T-cell (primary cell): ENCODE results near the gene CYS1. TPM values are rescaled to one million over a fixed set of nuclear protein-coding genes. Genes with fewer than 3 reads are reported as not detected.
A peak's percentile ranks its signal among the peaks of the same experiment; 100 is the strongest.

Experiments
- ATAC-seq, 4 experiments: fragments of 200-7000 bp in 3 of 4; fragments of 150-1000 bp in 1 of 4; cut with Tn5 transposase; replicated peaks in 1 of 4; 1 replicate in 3 of 4; 2 replicates in 1 of 4; pipeline ENCODE4 v1.10.0; 2021; ENCODE audit warnings: moderate library complexity in 3 of 4, mild to moderate bottlenecking in 2 of 4, moderate number of reproducible peaks in 1 of 4
- CTCF ChIA-PET, 2 donors: fragments of 300-600 bp; sonication (Branson Sonifier 250); formaldehyde crosslinking; loops; one replicate each; lab custom pipeline; 2022; ENCODE audit warnings: antibody characterized with exemption in 2 of 2; lab: Charles Lee
- POLR2A ChIA-PET, 2 donors: fragments of 300-600 bp; sonication (Branson Sonifier 250); formaldehyde crosslinking; loops; one replicate each; lab custom pipeline; 2022; ENCODE audit warnings: antibody characterized with exemption in 2 of 2; lab: Charles Lee
- DNase-seq, 35 experiments: peaks; one replicate each; pipeline versions ENCODE4 v3.0.0 to v3.0.0-alpha.2; 2013 to 2023
- H3K27ac ChIP-seq: one replicate; pipeline ENCODE4 v1.5.1; 2013; ENCODE audit warnings: low read length
- H3K27me3 ChIP-seq, 2 experiments: replicated peaks in 1 of 2; 1 replicate in 1 of 2; 2 replicates in 1 of 2; pipeline versions ENCODE4 v1.6.1 to v1.7.0; 2013; ENCODE audit warnings: low read length in 1 of 2, mixed read lengths in 1 of 2; ENCODE audit not compliant: control insufficient read depth in 2 of 2, insufficient read depth in 2 of 2; ENCODE audit errors: extremely low read depth in 1 of 2
- H3K36me3 ChIP-seq, 2 donors: 1 replicate in 1 of 2; 2 replicates in 1 of 2; pipeline versions ENCODE4 v1.6.1 to v1.7.0; 2013; ENCODE audit warnings: low read length in 1 of 2; ENCODE audit not compliant: control insufficient read depth in 2 of 2, insufficient read depth in 1 of 2; ENCODE audit errors: extremely low read depth in 1 of 2
- H3K4me1 ChIP-seq, 2 experiments: 1 replicate in 1 of 2; 2 replicates in 1 of 2; pipeline versions ENCODE4 v1.6.1 to v1.7.0; 2013; ENCODE audit warnings: low read length in 2 of 2, mixed read lengths in 1 of 2; ENCODE audit not compliant: insufficient read depth in 2 of 2, control insufficient read depth in 1 of 2; ENCODE audit errors: extremely low read depth in 1 of 2
- H3K4me3 ChIP-seq, 2 donors: 1 replicate in 1 of 2; 2 replicates in 1 of 2; pipeline versions ENCODE4 v1.5.1 to v1.7.0; 2013; ENCODE audit warnings: mild to moderate bottlenecking in 2 of 2, low read length in 1 of 2, moderate library complexity in 1 of 2; ENCODE audit not compliant: control insufficient read depth in 1 of 2; ENCODE audit errors: extremely low read depth in 1 of 2
- H3K9me3 ChIP-seq: 2 replicates; pipeline ENCODE4 v1.7.0; 2013
- H3K27ac Mint-ChIP-seq, 2 donors: one replicate each; pipeline ENCODE4 v1.8.0; 2020 to 2021; ENCODE audit warnings: mild to moderate bottlenecking in 2 of 2, mixed read lengths in 2 of 2
- H3K27me3 Mint-ChIP-seq, 2 donors: one replicate each; pipeline ENCODE4 v1.8.0; 2021 to 2022; ENCODE audit warnings: mixed read lengths in 2 of 2
- H3K36me3 Mint-ChIP-seq: one replicate; pipeline ENCODE4 v1.8.0; 2021; ENCODE audit warnings: mixed read lengths
- H3K4me1 Mint-ChIP-seq, 3 donors: one replicate each; pipeline ENCODE4 v1.8.0; 2020 to 2022; ENCODE audit warnings: mixed read lengths in 3 of 3, mild to moderate bottlenecking in 1 of 3
- H3K4me3 Mint-ChIP-seq, 3 donors: one replicate each; pipeline ENCODE4 v1.8.0; 2020 to 2022; ENCODE audit warnings: mild to moderate bottlenecking in 3 of 3, mixed read lengths in 3 of 3, moderate library complexity in 3 of 3
- H3K9me3 Mint-ChIP-seq, 3 donors: one replicate each; pipeline ENCODE4 v1.8.0; 2020 to 2022; ENCODE audit warnings: mixed read lengths in 3 of 3
- WGBS: methylation state at CpG from one replicate; pipeline ENCODE4 v1.1.5; 2013; ENCODE audit warnings: missing lambda C conversion rate; ENCODE audit not compliant: insufficient coverage; 5-methylcytosine and 5-hydroxymethylcytosine counted together
- total RNA-seq, 35 experiments: library from RNA in 6 of 35; stranded (reverse) in 6 of 35; fragments of 120-200 nt in 1 of 35; gene quantifications; one replicate each; pipeline versions ENCODE4 v1.2.1 to v1.2.4 and lab custom pipeline; 2013 to 2026

Gene CYS1
- total RNA-seq, 5 donors from 2014 or later (not counting 1 experiment from before 2014, with no cell fraction given): not detected

GRCh38 chr2:10091182-10091888 lies 11.1 kb upstream of the CYS1 start:
- CTCF ChIA-PET: interaction anchor here (0.8 to 3.0 kb wide), 3 partner anchors 19 to 318 kb away, joined by 3 to 16 read pairs (median 3); no protein-coding TSS in a partner anchor
- peaks cover 5 to 6% (median 6%) of the 10 kb centered on the region in 3 donors for H3K4me1 Mint-ChIP-seq

GRCh38 chr2:10089565-10090190 lies 9.5 kb upstream of the CYS1 start:
- ATAC-seq (no peak), DNase-seq (no peak)
- POLR2A ChIA-PET: interaction anchor here in 1 of 2 donors (0.5 kb wide), 1 partner anchor 29 kb away, joined by 4 read pairs; no protein-coding TSS in a partner anchor
- Mint-ChIP-seq H3K4me1 (peaks cover 5 to 6% (median 6%) of the 10 kb centered on the region in 3 donors), H3K4me3 (no peak overlapping the region), H3K36me3 (no peaks in the 10 kb centered on the region), H3K27me3 (peaks cover 66 to 75% of the 10 kb centered on the region in 2 donors), H3K9me3 (no peaks in the 10 kb centered on the region), H3K27ac (no peak overlapping the region)
- WGBS: no CpG with 5 or more reads among the region's 5 CpGs
- Histone ChIP-seq H3K27ac (no peak overlapping the region), H3K9me3 (no peaks in the 10 kb centered on the region), H3K4me1 (peaks cover 0 to 8% of the 10 kb centered on the region in 2 experiments), H3K4me3 (no peak overlapping the region), H3K36me3 (no peaks in the 10 kb centered on the region), H3K27me3 (peaks cover 3 to 69% of the 10 kb centered on the region in 2 experiments)
- CTCF ChIA-PET: interaction anchor here (1.3 to 3.0 kb wide), 2 partner anchors 17 to 18 kb away, joined by 5 to 16 read pairs; no protein-coding TSS in a partner anchor

More at GRCh38 chr2:10091182-10091888, 11.1 kb upstream of the CYS1 start:
- Histone ChIP-seq H3K4me3 (peak overlapping the region; percentile 5 to 25), H3K27me3 (peaks cover 3 to 66% of the 10 kb centered on the region in 2 experiments), H3K27ac (no peak overlapping the region), H3K36me3 (no peaks in the 10 kb centered on the region), H3K4me1 (peaks cover 0 to 8% of the 10 kb centered on the region in 2 experiments), H3K9me3 (no peaks in the 10 kb centered on the region)
- Mint-ChIP-seq H3K27me3 (peaks cover 65 to 76% of the 10 kb centered on the region in 2 donors), H3K4me3 (peak overlapping the region; percentile 43 to 79 (median 66)), H3K27ac (no peak overlapping the region), H3K36me3 (no peaks in the 10 kb centered on the region), H3K9me3 (no peaks in the 10 kb centered on the region)
- 13% methylated on average over 46 of the region's 52 CpGs for WGBS
- POLR2A ChIA-PET: no interaction called here
- ATAC-seq (peak; percentile 34 to 70 (median 52)), DNase-seq (peak in 11 of 35 experiments; percentile 3 to 40 (median 19))

GRCh38 chr2:10087360-10087759 lies 7.1 kb upstream of the CYS1 start:
- ChIA-PET POLR2A (no interaction called here), CTCF (no interaction called here)
- H3K27ac ChIP-seq: no peak overlapping the region
- H3K36me3 Mint-ChIP-seq: no peaks in the 10 kb centered on the region
- H3K36me3 ChIP-seq: no peaks in the 10 kb centered on the region
- H3K27ac Mint-ChIP-seq: no peak overlapping the region
- H3K4me1 ChIP-seq: peaks cover 0 to 8% of the 10 kb centered on the region in 2 experiments
- H3K27me3 ChIP-seq: peaks cover 6 to 66% of the 10 kb centered on the region in 2 experiments
- 67% methylated on average over 2 of the region's 8 CpGs for WGBS
- H3K4me3 ChIP-seq: no peak overlapping the region
- DNase-seq: no peak
- no peak for ATAC-seq
- H3K9me3 Mint-ChIP-seq: no peaks in the 10 kb centered on the region
- peaks cover 5 to 6% (median 6%) of the 10 kb centered on the region in 3 donors for H3K4me1 Mint-ChIP-seq
- no peak overlapping the region for H3K4me3 Mint-ChIP-seq
- no peaks in the 10 kb centered on the region for H3K9me3 ChIP-seq
- peaks cover 59 to 77% of the 10 kb centered on the region in 2 donors for H3K27me3 Mint-ChIP-seq

GRCh38 chr2:10086950-10087349 lies 6.7 kb upstream of the CYS1 start:
- Histone ChIP-seq H3K27me3 (peaks cover 5 to 68% of the 10 kb centered on the region in 2 experiments), H3K36me3 (no peaks in the 10 kb centered on the region), H3K9me3 (no peaks in the 10 kb centered on the region), H3K27ac (no peak overlapping the region), H3K4me1 (peaks cover 0 to 10% of the 10 kb centered on the region in 2 experiments), H3K4me3 (no peak overlapping the region)
- H3K9me3 Mint-ChIP-seq: no peaks in the 10 kb centered on the region
- H3K4me3 Mint-ChIP-seq: no peak overlapping the region
- H3K36me3 Mint-ChIP-seq: no peaks in the 10 kb centered on the region
- peaks cover 4 to 6% (median 5%) of the 10 kb centered on the region in 3 donors for H3K4me1 Mint-ChIP-seq
- H3K27me3 Mint-ChIP-seq: peaks cover 59 to 77% of the 10 kb centered on the region in 2 donors
- no peak overlapping the region for H3K27ac Mint-ChIP-seq
- no peak for ATAC-seq
- CTCF ChIA-PET: no interaction called here
- POLR2A ChIA-PET: no interaction called here
- DNase-seq: no peak
- whole genome bisulfite sequencing: 57% methylated on average over 3 of the region's 4 CpGs

- no peaks in the 10 kb centered on the region for H3K9me3 Mint-ChIP-seq
- H3K27me3 ChIP-seq: peaks cover 3 to 69% of the 10 kb centered on the region in 2 experiments
- no peak overlapping the region for H3K4me3 ChIP-seq
- CTCF ChIA-PET: interaction anchor here in 1 of 2 donors (0.5 to 1.5 kb wide), 3 partner anchors 13 to 693 kb away, joined by 3 to 9 read pairs (median 4); no protein-coding TSS in a partner anchor
- POLR2A ChIA-PET: no interaction called here
- H3K4me3 Mint-ChIP-seq: no peak overlapping the region
- peak overlapping the region in 1 of 2 donors; percentile 37 for H3K27ac Mint-ChIP-seq
- peaks cover 5 to 15% of the 10 kb centered on the region in 2 experiments for H3K4me1 ChIP-seq
- no peak for ATAC-seq
- peaks cover 61 to 82% of the 10 kb centered on the region in 2 donors for H3K27me3 Mint-ChIP-seq
- no peaks in the 10 kb centered on the region for H3K36me3 Mint-ChIP-seq
- no peak for DNase-seq
- peaks cover 7 to 11% (median 10%) of the 10 kb centered on the region in 3 donors for H3K4me1 Mint-ChIP-seq
- H3K27ac ChIP-seq: no peak overlapping the region
- no peaks in the 10 kb centered on the region for H3K36me3 ChIP-seq
- 95% methylated on average over 10 of the region's 11 CpGs for WGBS
- no peaks in the 10 kb centered on the region for H3K9me3 ChIP-seq
Measured at GRCh38 chr2:10085668-10086059, 5.5 kb upstream of the CYS1 start.

- H3K27ac Mint-ChIP-seq: no peak overlapping the region
Measured at GRCh38 chr2:10085043-10085667, 4.9 kb upstream of the CYS1 start.

More at GRCh38 chr2:10085043-10085667, 4.9 kb upstream of the CYS1 start:
- no peak overlapping the region for H3K4me3 ChIP-seq
- Mint-ChIP-seq H3K9me3 (no peaks in the 10 kb centered on the region), H3K4me1 (peaks cover 7 to 11% (median 11%) of the 10 kb centered on the region in 3 donors), H3K4me3 (no peak overlapping the region), H3K36me3 (no peaks in the 10 kb centered on the region), H3K27me3 (peaks cover 57 to 80% of the 10 kb centered on the region in 2 donors)
- POLR2A ChIA-PET: interaction anchor here in 1 of 2 donors (0.6 kb wide), 2 partner anchors 19 to 37 kb away, joined by 3 to 5 read pairs; no protein-coding TSS in a partner anchor
- CTCF ChIA-PET: interaction anchor here (0.5 to 1.5 kb wide), 4 partner anchors 12 to 350 kb away, joined by 3 to 9 read pairs (median 3); no protein-coding TSS in a partner anchor
- ATAC-seq: no peak
- no peaks in the 10 kb centered on the region for H3K9me3 ChIP-seq
- H3K27ac ChIP-seq: no peak overlapping the region
- DNase-seq: no peak
- 43% methylated on average over 2 of the region's 6 CpGs for WGBS
- H3K4me1 ChIP-seq: peaks cover 7 to 20% of the 10 kb centered on the region in 2 experiments
- H3K27me3 ChIP-seq: peaks cover 3 to 72% of the 10 kb centered on the region in 2 experiments
- H3K36me3 ChIP-seq: no peaks in the 10 kb centered on the region
